GM12865 (cell line): ENCODE data around the gene TTR.

Source experiments
- DNase-seq: peaks from one replicate; pipeline ENCODE4 v3.0.0; 2010; ENCODE audit warnings: low read depth
- H3K4me3 ChIP-seq: 2 replicates; pipeline ENCODE4 v1.5.1; 2011; ENCODE audit warnings: mild to moderate bottlenecking, low read depth, low read length, control low read depth
- TF ChIP-seq, protein P1 (sequence below): IDR thresholded peaks from 2 replicates; pipeline ENCODE4 v1.5.1; 2011; ENCODE audit warnings: low read length, control low read depth, low read depth, inconsistent platforms; ENCODE audit not compliant: insufficient read depth; ENCODE audit errors: missing control alignments

TTR gene

DNA sequence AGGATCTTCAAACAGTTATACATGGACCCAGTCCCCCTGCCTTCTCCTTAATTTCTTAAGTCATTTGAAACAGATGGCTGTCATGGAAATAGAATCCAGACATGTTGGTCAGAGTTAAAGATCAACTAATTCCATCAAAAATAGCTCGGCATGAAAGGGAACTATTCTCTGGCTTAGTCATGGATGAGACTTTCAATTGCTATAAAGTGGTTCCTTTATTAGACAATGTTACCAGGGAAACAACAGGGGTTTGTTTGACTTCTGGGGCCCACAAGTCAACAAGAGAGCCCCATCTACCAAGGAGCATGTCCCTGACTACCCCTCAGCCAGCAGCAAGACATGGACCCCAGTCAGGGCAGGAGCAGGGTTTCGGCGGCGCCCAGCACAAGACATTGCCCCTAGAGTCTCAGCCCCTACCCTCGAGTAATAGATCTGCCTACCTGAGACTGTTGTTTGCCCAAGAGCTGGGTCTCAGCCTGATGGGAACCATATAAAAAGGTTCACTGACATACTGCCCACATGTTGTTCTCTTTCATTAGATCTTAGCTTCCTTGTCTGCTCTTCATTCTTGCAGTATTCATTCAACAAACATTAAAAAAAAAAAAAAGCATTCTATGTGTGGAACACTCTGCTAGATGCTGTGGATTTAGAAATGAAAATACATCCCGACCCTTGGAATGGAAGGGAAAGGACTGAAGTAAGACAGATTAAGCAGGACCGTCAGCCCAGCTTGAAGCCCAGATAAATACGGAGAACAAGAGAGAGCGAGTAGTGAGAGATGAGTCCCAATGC is 4.6 kb downstream of the TTR start:
- TF ChIP-seq, protein P1, sequence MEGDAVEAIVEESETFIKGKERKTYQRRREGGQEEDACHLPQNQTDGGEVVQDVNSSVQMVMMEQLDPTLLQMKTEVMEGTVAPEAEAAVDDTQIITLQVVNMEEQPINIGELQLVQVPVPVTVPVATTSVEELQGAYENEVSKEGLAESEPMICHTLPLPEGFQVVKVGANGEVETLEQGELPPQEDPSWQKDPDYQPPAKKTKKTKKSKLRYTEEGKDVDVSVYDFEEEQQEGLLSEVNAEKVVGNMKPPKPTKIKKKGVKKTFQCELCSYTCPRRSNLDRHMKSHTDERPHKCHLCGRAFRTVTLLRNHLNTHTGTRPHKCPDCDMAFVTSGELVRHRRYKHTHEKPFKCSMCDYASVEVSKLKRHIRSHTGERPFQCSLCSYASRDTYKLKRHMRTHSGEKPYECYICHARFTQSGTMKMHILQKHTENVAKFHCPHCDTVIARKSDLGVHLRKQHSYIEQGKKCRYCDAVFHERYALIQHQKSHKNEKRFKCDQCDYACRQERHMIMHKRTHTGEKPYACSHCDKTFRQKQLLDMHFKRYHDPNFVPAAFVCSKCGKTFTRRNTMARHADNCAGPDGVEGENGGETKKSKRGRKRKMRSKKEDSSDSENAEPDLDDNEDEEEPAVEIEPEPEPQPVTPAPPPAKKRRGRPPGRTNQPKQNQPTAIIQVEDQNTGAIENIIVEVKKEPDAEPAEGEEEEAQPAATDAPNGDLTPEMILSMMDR: no peak
- DNase-seq: no peak

DNA sequence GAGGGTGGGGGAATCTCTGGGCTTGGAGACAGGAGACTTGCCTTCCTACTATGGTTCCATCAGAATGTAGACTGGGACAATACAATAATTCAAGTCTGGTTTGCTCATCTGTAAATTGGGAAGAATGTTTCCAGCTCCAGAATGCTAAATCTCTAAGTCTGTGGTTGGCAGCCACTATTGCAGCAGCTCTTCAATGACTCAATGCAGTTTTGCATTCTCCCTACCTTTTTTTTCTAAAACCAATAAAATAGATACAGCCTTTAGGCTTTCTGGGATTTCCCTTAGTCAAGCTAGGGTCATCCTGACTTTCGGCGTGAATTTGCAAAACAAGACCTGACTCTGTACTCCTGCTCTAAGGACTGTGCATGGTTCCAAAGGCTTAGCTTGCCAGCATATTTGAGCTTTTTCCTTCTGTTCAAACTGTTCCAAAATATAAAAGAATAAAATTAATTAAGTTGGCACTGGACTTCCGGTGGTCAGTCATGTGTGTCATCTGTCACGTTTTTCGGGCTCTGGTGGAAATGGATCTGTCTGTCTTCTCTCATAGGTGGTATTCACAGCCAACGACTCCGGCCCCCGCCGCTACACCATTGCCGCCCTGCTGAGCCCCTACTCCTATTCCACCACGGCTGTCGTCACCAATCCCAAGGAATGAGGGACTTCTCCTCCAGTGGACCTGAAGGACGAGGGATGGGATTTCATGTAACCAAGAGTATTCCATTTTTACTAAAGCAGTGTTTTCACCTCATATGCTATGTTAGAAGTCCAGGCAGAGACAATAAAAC is 6.5 kb downstream of the TTR start:
- DNase-seq: no peak
- H3K4me3 ChIP-seq: no peak overlapping the region
- TF ChIP-seq, protein P1: no peak

More for the DNA sequence above, 4.6 kb downstream of the TTR start:
- H3K4me3 ChIP-seq: no peak overlapping the region

DNA sequence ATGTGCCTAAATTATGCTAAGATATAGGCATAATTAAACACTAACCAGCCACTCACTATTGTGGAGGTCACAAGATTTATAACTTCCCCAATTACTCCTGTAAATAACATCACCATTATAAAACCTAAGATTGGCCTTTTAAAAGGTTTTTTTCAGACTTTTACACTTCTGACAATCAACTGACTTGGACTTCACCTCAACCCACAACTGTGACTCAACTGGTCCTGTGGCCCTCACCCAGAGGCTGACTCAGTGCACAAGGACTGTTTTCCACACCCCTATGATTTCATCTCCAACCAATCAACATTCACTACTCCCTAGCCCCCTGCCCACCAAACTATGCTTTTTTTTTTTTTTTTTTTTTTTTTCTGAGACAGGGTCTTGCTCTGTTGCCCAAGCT is 11.6 kb downstream of the TTR start:
- TF ChIP-seq, protein P1: no peak
- no peak overlapping the region for H3K4me3 ChIP-seq
- DNase-seq: no peak

DNA sequence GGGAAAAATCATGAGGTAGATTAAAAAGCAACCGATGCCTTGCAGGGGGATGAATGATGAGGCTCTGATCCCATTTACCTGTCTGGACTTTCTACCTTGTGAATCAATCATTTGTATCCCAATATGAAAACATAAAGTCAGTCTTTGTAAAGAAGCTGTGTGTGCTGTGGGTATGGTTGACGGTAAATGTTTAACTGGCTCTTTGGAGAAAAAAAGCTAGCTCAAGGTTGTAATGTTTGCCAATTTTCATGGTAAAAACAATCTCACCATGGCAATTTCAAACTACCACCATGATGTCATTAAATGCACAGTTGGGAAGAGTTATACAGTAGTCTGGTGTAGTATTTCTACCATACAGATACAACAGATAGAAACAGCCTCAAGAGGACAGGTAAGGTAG is 14.6 kb downstream of the TTR start:
- no peak for DNase-seq
- no peak overlapping the region for H3K4me3 ChIP-seq
- TF ChIP-seq, protein P1: no peak

- TF ChIP-seq, protein P1: no peak
- DNase-seq: no peak
- H3K4me3 ChIP-seq: no peak overlapping the region
These were observed 15.7 kb downstream of the TTR start for GRCh38 chr18:31607384-31607783.

DNA sequence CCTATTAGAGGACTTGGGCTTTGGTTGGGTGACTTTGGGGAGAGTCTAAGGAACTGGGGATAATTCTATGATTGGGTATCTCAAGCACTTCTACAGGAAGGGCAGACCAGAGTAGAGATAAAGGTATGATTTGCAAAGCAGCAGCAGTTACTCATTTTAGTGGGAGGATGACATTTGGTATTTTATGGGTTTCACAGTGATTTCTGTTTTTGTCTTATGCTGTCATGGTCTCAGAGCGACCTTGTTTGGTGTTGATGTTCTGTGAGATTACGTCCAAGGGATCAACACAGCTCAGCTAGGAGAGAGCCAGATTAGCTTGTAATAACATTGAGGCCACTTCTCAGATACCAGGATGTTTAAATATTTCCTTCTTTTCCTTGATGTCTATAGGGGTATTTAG is 18.2 kb downstream of the TTR start:
- H3K4me3 ChIP-seq: no peak overlapping the region
- DNase-seq: no peak
- TF ChIP-seq, protein P1: no peak
